HG02763 (cell line): ENCODE measurements around the gene GP1BB.
"Not testable (repeated sequence)": the region's sequence is repeated elsewhere in the genome, so short reads cannot be mapped to it uniquely, and the experiment has no call there.

Experiments
- ATAC-seq: cut with Tn5 transposase; IDR thresholded peaks from one replicate; pipeline ENCODE4 v1.9.1; 2021; ENCODE audit warnings: mild to moderate bottlenecking, moderate library complexity; ENCODE audit not compliant: unreplicated experiment

GP1BB gene

DNA sequence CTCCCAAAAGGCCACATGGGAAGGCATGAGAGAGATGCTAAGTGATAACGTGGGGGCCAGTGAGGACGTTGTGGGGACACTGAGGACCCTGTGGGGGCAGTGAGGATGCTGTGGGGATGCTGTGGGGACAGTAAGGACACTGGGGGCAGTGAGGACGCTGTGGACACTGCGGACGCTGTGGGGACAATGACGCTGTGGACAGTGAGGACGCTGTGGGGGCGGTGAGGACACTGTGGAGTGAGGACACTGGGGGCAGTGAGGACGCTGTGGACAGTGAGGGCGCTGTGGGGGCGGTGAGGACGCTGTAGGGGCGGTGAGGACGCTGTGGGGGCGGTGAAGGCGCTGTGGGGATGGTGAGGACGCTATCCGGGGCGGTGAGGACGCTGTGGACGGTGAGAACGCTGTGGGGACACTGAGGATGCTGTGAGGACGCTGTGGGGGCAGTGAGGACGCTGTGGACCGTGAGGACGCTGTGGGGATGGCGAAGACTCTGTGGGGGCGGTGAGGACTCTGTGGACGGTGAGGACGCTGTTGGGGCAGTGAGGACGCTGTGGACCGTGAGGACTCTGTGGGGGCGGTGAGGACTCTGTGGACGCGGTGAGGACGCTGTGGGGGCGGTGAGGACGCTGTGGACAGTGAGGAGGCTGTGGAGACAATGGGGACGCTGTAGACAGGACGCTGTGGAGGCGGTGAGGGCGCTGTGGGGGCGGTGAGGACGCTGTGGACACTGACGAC lies 1.8 kb downstream of the GP1BB start:
- ATAC-seq: no peak

DNA sequence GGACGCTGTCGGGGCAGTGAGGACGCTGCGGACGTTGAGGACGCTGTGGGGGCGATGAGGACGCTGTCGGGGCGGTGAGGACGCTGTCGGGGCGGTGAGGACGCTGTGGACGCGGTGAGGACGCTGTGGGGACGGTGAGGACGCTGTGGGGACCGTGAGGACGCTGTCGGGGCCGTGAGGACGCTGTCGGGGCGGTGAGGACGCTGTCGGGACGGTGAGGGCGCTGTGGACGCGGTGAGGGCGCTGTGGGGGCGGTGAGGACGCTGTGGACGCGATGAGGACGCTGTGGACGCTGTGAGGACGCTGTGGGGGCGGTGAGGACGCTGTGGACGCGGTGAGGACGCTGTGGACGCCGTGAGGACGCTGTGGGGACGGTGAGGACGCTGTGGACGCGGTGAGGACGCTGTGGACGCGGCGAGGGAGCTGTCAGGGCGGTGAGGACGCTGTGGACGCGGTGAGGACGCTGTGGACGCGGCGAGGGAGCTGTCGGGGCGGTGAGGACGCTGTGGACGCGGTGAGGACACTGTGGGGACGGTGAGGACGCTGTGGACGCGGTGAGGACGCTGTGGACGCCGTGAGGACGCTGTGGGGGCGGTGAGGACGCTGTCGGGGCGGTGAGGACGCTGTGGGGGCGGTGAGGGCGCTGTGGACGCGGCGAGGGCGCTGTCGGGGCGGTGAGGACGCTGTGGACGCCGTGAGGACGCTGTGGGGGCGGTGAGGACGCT lies 2.9 kb downstream of the GP1BB start:
- ATAC-seq: not testable (repeated sequence)

DNA sequence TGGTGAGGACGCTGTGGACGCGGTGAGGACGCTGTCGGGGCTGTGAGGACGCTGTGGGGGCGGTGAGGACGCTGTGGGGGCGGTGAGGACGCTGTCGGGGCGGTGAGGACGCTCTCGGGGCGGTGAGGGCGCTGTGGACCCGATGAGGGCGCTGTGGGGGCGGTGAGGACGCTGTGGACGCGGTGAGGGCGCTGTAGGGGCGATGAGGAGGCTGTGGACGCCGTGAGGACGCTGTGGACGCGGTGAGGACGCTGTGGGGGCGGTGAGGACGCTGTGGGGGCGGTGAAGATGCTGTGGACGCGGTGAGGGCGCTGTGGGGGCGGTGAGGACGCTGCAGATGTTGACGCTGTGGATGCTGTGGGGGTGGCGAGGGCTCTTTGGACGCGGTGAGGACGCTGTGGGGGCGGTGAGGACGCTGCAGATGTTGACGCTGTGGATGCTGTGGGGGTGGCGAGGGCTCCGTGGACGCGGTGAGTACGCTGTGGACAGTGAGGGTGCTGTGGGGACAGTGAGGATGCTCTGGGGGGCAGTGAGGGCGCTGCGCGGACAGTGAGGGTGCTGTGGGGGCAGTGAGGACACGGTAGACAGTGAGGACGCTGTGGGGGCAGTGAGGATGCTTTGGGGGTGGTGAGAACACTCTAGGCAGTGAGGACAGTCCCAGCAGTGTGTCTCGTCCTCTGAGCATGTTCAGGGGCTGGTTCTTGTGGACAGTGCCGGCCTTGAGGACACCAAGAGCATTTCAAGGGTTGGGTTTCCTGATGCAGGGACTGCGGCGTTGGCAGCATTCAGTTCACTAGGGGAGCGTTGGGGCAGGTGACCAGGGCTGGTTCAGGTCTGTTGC lies 4.2 kb downstream of the GP1BB start:
- ATAC-seq: no peak

DNA sequence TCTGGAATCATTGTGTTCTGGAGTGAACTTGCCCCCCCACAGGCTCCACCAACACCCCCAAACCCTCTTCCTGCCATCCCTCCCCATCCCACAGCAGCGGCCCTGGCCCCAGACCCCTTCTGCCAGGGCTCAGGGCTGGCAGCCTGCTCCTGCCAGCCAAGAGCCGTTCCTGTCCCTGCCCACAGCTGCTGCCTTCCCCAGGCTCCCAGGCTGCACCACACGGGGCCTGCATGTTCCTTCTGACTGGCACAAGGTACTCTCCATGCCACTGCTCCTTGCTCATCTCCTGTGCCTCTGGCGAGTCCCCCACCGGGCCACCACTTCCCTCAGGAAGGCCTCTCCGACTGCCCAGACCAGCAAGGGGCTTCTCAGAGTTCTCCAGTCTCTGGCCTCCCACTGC lies 4.9 kb downstream of the GP1BB start:
- no peak for ATAC-seq

DNA sequence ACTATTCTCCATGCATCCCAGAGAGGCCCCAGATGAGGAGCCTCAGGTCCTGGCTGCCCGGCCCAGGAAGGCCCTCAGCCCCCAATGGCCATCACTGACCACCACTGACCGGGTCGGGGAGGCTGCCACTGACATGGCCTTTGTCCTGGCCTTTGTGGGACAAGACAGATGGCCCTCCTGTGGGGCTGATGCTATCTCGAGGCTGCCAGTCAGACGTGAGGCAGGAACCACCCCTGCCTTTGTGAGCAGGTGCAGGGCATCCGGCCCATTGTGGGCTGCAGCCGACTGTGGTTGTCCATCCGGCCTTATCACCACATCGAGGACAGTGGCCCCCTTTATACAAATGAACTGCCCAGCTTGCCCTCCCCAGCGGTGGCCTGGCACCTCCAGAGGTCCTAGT lies 5.5 kb downstream of the GP1BB start:
- ATAC-seq: no peak

DNA sequence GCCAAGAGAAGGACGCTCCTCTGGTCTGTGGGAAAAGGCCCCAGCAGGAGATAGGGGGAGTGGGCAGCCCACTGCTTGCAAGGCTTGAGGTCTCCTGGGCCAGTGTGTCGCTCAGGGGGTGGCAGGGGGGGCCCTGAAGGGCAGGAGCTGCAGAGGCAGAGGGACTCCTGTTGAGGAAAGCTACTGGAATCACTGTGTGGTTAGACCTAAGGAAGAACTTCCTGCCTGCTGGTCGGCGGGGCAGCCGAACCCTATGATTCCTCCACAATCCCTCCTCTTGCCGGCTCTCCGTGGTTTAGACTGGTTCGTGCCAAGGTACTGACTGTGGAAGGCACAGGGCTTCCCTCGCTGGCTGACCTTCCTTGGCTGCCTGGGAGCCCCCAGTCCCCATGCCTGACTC lies 6.2 kb downstream of the GP1BB start:
- no peak for ATAC-seq

DNA sequence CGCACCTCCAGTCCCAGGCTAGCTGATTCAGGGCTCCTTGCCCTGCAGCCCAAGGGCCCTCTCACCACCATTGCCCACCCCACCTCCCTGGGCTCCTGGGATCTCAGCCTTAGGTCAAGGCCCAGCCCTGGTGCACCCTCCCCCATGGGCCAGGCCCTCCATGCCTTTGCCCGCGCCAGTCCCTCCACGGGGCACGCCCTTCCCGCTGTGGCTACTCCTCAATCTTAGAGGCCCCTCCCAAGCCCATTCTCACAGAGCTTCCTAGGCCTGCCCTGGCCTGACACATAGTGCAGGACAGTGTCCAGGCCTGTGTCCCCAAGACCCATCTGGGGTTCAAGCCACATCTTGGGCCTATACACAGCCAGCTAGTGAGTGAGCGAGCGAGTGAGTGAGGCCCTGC lies 6.9 kb downstream of the GP1BB start:
- ATAC-seq: no peak

DNA sequence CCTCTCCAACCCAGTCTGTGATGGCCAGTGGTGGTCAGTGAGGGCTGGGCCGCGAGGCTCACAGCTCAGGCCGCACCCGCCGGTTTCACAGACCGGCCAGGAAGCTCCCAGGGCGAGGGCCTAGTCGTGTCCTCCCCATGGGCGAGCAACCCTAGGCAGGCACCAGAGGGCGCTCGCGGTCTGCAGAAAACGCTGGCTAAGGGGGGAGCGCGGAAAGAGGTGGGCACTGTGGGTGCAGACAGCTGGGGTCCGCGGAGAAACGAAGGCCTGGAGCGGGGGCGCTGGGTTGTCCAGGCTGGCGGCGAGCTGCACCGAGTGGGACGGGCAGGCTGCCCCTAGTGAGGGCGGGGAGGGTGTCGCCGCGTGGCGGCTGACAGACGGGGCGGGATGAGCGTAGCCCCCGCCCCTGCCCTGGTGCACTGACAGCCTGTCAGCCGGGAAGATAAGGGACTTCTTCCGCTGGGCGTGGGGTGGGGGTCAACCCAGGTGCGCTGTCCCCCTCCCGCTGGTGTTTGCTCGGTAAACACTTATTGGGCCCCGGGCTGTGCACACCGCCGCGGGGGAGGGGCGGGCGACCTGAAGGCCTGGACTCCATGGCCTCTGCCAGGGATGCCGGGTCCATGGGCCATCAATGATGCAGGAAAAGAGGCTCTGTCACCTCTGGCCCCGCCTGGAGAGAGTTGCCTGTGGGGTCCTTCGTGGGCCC lies 7.5 kb downstream of the GP1BB start:
- ATAC-seq: peak; percentile 50

DNA sequence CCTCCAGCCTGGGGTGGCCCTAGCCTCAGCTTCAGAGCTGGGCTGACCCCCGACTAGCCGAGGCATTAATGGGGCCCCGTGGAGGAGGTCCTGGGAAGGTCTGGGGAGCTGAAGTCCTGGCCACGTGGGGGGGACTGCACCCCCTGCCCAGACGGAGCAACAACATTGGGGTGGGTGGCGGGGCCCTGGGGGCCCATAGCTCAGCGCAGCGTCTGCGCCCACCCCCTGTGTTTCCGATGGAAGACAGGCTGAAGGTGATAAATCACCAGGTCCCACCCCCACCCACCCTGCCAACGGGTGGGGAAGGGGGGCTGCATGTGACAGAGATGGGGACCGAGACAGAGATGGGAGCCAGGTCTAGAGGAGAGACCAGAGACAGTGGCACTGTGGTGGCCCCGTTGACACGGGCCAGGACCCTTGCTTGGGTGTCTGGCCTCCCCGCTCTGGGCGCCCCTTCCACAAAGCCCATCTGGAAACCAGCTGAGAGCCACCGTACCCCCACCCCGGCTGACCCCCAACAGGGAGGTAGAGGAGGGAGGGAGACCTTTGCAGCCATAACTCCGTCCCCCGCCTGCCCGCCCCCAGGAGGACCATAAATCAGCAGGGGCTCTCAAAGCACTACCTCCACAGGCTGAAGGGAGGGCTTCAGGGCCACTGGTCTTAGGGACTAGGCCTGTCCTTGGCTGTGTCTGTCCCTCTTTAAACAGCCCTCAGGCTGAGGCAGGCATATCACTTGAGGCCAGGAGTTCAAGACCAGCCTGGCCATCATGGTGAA lies 8.2 kb downstream of the GP1BB start:
- no peak for ATAC-seq

DNA sequence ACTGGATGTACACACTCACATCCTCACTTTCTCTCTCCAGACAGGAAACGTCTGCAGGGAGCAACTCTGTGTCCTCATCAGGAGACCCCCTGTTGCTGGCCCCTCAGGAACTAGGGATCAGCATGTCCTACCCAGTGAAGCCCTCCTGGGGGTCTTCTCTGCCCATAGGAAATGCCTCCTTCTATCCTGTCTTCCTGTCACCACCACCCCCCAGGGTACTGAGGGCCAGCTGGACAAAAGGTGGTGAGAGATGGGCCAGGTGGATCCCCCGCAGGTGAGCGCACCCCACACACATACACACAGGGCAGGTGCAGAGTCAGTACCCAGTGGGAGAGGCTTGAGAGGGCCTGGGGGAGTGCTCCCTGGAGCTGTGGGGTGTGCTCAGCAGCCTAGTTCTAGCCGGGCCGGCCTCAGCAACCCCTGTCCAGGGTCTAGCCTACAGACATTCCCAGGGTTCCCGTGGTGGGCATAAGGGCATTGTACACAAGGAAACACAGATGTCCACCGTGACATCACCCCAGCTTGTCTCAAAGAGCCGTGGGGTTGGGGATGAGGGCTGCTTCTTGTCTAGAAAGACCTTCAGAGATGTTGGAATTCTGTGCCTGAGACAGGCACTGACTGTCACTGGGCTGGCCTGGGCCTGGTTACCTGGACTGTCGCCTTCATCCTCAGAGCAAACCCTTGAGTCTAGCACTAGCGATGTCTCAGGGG lies 9.2 kb downstream of the GP1BB start:
- no peak for ATAC-seq

DNA sequence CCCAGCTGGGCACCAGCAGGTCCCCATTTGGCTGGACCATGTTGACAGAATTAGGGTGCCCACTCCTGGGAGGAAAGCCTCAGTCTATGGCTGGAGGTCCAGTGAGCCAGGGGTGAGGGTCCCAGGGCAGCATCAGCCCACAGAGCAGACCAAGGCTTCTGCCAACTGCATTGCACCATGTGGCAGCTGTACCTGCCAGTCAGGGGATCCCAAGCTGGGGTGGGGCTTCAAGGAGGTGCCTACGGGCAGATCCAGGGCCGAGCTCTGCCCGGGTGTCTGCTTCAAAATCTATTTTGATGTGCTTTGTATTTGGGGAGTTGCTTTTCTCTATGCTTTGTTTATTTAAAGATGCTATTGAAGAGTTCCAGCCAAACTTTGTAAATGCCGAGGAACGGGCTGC lies 10.4 kb downstream of the GP1BB start:
- ATAC-seq: no peak

DNA sequence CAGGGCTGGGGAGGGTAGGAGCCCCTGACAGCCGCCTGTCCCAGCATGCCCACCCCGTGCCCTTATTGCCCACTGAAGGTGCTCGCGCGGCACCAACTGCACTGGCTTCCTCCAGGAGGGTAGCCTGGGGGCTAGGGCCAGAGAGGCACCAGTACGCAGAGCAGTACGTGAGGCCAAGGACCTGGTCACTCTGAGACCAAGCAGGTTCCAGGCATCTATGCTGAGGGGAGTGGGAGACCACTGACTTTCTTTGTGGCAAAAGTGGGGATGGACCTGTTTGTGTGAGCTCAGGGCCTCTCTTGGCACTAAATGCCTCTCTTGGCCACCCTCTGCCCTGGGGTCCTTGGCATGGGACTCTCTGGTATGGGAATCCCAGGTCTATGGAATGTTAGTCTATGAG lies 10.8 kb downstream of the GP1BB start:
- ATAC-seq: no peak

DNA sequence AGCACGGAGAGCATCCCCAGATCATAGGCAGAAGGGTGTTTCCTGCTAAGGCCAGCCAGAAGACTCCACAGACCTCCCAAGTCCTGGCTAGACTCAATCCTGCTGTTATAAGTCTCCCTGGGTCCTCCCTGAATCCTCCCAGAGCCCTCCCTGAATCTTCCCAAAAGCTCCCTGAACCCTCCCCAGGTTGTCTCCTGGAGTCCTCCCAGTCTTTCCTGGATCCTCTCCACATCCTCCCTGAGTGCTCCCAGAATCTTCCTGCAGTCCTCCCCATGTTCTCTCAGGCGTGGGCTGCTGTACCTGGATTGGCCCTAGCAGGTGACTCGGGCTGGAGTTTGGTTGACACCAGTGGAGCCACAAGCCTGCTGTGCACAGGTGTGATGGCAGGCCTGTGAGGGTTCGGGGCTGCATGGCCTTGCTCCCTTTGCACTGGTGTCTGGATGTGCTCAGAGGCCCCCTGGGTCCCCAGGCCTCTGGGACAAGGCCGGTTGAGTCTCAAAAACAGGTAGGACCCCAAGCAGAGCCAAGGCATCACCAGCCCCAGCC lies 11.6 kb downstream of the GP1BB start:
- no peak for ATAC-seq

DNA sequence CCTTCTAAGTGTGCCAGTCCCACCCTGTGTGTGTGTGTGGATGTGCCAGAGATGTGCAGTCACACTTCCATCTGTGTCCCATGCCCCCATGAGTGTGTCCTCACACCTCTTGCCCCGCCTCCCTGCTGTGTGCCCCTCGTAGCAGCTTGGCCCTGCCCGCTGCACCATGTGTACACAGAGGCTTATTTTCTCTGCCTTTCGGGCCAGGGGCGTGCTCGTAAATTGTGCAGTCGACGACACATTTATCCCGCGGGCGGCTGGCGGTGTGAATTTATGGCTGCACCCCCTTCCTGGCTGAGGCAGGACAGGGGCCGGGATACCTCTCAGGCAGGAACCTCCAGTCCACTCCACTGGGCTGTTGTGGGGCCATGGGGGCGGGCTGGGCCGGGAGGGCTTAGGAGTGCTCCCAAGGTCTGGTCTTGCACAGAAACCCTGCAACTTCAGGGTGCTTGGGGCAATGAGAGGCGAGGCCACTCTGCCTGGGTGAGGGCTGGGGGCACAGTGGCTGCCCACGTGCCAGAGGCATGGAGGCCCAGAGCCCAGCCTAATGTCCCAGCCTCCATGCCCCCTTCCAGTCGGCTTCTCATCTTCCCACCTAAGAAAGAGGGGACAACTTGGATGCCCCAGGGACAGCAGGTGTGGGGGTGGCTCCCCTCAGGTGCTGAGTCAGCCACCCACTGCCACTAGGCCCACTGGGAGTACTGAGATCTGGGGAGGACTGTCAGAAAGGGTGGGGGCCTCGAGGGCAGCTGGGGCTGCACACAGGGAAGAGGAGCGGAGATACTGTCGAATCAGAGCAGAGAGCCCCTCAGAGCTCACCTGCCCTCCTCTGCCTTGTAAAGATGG lies 12.5 kb downstream of the GP1BB start:
- ATAC-seq: no peak

DNA sequence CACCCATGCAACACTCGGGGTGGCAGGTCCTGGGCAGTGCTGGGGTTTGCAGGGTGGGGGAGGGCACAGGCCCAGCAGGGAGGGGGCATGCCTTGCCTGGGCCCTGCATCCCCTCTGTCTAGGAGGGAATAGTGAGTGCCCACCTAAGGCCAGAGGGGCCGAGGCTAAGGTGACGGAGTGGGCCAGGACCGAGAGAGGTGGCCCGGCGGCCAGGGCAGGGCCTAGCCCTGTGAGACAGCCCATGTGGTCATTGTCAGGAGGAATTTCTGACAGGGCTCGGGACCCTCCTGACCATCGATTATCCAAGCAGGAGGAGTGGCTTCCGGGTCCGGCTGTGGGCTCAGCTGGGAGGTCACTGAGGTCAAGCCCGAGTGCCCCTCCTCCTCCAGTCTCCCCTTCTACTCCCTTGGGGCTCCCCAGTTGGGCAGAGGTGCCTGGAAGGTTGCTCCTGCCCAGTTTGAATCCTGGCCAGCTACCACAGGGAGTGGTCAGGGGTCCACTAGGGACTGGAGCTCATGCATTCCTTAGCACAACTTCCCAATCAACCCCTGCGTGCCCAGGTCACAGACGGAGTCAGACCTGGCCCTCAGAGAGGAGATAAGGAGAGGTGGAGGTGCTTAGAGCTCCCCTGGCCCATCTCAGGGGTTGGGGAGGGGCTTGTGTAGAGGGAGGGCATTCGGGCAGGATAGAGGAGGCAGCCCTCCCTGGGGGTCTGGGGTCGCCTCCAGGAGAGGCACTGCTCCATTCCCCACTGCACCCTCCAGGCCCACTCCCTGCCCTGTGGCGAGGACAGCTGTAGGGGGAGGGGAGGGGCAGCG lies 14.7 kb downstream of the GP1BB start:
- ATAC-seq: no peak

DNA sequence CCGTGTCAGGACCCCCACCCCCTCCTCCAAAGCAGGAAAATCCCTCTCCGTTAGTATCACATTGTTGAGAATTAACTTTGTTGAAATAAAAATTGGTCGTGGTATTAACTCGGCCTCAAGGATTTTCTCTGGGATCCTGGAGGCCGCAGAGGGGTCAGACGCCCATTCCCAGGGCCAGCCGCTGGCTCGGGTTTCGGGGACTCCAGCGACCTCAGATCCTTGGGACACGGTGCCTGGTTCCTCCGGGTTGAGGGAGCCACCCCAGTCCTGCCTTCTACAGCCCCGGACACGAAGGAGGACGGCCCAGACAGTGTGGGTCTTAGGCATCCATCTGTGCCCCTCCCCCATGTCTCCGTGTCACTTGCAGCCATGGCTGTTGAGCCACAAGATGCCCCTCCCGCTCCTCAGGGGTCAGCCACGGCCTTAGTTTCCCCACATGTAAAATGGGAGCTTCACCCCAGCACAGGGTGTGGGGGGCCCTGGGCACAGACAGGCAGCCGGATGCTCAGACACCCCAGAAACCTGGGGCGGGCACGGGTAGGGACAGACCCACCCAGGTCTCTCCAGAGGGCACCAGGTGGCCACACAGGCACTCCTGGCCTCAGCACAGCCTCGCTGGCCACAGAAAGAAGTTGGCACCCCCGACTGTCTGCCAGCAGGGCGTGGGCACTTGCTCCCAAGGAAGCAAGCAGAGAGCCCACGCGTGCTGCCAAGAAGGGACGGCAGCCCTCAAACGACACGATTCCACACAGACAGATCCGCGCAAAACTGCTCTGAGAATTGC lies 15.5 kb downstream of the GP1BB start:
- no peak for ATAC-seq

DNA sequence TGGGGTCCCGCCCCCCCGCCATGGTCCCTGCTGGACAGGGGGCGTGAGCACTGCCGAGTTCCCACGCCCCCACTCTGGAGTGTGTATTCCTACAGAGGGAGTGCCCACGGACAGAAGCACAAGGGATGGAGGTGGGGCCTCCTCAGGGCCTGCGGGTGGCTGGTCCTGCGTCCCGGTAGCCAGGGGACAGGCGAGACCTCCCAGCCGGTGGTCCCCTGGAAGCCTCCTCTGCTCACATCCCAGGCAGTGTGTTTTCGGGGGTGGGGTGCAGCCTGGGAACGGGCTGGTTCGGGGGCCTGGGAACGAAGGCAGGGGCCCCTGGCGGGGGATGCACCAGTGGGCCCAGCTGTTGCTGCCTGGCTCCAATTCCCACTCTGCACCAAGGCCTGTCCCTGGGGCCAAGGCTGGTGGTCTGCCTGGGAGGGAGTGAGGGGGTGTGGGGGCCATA lies 16.1 kb downstream of the GP1BB start:
- ATAC-seq: no peak
